Lower lobe of right lung (tissue), 2 donors: Measurements from ENCODE around the gene ZMYND19. TPM values are rescaled to one million over a fixed set of nuclear protein-coding genes. Genes with fewer than 3 reads are reported as not detected.

Source experiments
- ATAC-seq, 2 donors: fragments of 200-7000 bp; cut with Tn5 transposase; one replicate each; pipeline ENCODE4 v1.9.1; 2020 to 2022; ENCODE audit warnings: mild to moderate bottlenecking in 2 of 2, moderate library complexity in 2 of 2
- DNase-seq: peaks from one replicate; pipeline ENCODE4 v3.0.0-alpha.2; 2020
- H3K27ac ChIP-seq: fragments of 200-600 bp; one replicate; pipeline ENCODE4 v1.8.0; 2022
- H3K27me3 ChIP-seq: fragments of 200-600 bp; one replicate; pipeline ENCODE4 v1.8.0; 2022; ENCODE audit warnings: low read depth
- H3K36me3 ChIP-seq: fragments of 200-600 bp; one replicate; pipeline ENCODE4 v1.8.0; 2022; ENCODE audit warnings: mild to moderate bottlenecking
- H3K4me1 ChIP-seq: fragments of 200-600 bp; one replicate; pipeline ENCODE4 v1.8.0; 2022
- H3K4me3 ChIP-seq: fragments of 200-600 bp; one replicate; pipeline ENCODE4 v1.8.0; 2022; ENCODE audit warnings: mild to moderate bottlenecking
- H3K9me3 ChIP-seq: fragments of 200-600 bp; one replicate; pipeline ENCODE4 v1.8.0; 2022
- intact Hi-C: fragments of 100-400 bp; cut with DNase I; formaldehyde crosslinking; loops from one replicate; pipeline ENCODE4 v1.11.0; 2022
- total RNA-seq: library from RNA; stranded (reverse); fragmentation: NEBNext Ultra II Directional; extraction: Animal tissue kit (Norgen Biotek cat#: 25700); gene quantifications from one replicate; pipeline ENCODE4 v1.2.1, GENCODE V29; 2021
- TF ChIP-seq, protein P1 (sequence below): fragments of 200-600 bp; IDR thresholded peaks from one replicate; pipeline ENCODE4 v1.8.0; 2022; ENCODE audit warnings: antibody characterized with exemption, mild to moderate bottlenecking
- donor health status: DM: no; HTN: yes; CAD: no; lungs with severe emphysema.

Gene ZMYND19
- total RNA-seq, 1 donor from 2014 or later, result 15.2 TPM

DNA sequence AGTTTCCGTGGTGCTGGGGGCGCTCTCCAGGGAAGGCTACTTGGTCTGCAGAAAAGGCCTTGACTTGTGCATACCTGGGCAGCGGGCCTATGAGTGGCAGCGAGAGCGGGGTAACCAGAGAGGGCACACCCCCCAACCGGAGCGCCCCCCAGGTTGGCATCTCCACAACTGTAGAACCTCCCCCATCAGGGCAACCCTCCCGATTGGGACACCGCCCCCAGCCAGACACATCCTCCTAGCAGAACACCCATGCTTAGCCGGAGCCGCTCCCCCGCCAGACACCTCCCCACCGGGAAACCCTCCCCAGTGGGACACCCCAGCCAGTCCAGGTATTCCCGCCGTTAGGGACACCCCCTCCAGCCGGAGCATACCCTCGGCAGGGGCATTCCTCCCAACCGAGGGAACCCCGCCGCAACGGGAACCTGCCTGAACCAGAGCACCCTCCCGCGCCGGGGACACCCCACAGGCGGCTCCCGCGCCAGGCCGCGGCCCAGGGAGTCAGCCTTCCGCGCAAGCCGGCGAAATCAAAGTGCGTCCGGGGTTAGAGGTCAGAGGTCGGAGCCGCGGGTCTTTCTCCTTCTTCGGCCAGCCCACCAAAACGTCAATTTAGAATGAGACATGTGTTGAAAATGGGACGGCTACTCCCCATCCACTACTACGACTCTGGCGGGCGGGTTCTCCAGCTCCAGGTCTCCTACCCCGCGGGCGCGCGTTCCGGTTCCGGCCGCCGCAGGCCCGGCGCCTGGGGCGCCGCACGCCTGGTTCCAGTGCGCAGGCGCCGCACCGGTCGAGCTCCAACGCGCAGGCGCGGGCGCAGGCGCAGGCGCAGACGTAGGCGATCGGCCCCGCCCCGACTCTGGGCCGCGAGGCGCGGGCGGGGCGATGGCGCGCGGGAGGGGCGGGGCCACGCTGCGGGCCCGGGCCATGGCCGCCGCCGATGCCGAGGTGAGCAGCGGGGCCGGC is 28.1 kb upstream of the ZMYND19 start, which contains the start of gene EHMT1:
Gene EHMT1, plus strand, starts transcription at position 901 of the 963 bp plus-strand sequence. Its CDS starts 24 bp downstream, at position 925.
- Histone ChIP-seq H3K4me1 (peaks cover 41% of the 10 kb centered on the region), H3K4me3 (peak within 1 kb of the TSS; percentile 90)
- peak; percentile 94 for ATAC-seq

DNA sequence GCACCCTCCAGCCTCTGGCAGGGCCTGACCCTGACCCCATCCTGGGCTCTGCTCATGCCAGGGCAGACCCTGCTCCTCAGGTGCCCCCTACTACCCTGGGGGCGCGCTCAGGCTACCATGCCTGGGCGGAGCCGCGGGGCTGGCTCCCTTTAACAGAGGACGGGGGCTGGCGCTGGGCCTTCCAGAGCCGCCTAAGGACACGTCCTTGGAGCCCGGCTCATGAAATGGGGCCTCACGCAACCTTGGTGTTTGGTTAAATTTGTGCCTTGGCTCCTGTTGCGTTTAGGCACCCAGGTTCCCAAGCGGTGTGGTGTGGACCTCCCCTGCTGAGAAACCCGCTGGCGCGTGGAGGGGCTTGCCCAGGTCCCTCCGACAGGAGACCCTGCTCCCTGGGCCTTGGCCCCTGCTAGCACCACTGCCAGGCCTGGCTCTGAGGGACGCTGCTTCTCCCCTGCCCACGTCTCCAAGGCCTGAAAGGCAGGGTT is 25.1 kb upstream of the ZMYND19 start:
- intact Hi-C loops, result no loop called here
- TF ChIP-seq, protein P1, sequence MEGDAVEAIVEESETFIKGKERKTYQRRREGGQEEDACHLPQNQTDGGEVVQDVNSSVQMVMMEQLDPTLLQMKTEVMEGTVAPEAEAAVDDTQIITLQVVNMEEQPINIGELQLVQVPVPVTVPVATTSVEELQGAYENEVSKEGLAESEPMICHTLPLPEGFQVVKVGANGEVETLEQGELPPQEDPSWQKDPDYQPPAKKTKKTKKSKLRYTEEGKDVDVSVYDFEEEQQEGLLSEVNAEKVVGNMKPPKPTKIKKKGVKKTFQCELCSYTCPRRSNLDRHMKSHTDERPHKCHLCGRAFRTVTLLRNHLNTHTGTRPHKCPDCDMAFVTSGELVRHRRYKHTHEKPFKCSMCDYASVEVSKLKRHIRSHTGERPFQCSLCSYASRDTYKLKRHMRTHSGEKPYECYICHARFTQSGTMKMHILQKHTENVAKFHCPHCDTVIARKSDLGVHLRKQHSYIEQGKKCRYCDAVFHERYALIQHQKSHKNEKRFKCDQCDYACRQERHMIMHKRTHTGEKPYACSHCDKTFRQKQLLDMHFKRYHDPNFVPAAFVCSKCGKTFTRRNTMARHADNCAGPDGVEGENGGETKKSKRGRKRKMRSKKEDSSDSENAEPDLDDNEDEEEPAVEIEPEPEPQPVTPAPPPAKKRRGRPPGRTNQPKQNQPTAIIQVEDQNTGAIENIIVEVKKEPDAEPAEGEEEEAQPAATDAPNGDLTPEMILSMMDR, result no peak
- H3K36me3 ChIP-seq, result peaks cover 43% of the 10 kb centered on the region
- DNase-seq (no peak), ATAC-seq (no peak)
- H3K27me3 ChIP-seq, result no peaks in the 10 kb centered on the region
- H3K4me3 ChIP-seq, result no peak overlapping the region
- peaks cover 51% of the 10 kb centered on the region for H3K4me1 ChIP-seq
- peak overlapping the region; percentile 36 for H3K27ac ChIP-seq
- no peaks in the 10 kb centered on the region for H3K9me3 ChIP-seq

More for the DNA sequence above, 28.1 kb upstream of the ZMYND19 start, which contains the start of gene EHMT1:
- Histone ChIP-seq H3K27ac (peak within 1 kb of the TSS; percentile 96), H3K36me3 (peaks cover 39% of the 10 kb centered on the region), H3K9me3 (no peaks in the 10 kb centered on the region), H3K27me3 (no peaks in the 10 kb centered on the region)
- intact Hi-C loops, result no loop called here
- TF ChIP-seq, protein P1, result no peak
- DNase-seq, result peak; percentile 88

DNA sequence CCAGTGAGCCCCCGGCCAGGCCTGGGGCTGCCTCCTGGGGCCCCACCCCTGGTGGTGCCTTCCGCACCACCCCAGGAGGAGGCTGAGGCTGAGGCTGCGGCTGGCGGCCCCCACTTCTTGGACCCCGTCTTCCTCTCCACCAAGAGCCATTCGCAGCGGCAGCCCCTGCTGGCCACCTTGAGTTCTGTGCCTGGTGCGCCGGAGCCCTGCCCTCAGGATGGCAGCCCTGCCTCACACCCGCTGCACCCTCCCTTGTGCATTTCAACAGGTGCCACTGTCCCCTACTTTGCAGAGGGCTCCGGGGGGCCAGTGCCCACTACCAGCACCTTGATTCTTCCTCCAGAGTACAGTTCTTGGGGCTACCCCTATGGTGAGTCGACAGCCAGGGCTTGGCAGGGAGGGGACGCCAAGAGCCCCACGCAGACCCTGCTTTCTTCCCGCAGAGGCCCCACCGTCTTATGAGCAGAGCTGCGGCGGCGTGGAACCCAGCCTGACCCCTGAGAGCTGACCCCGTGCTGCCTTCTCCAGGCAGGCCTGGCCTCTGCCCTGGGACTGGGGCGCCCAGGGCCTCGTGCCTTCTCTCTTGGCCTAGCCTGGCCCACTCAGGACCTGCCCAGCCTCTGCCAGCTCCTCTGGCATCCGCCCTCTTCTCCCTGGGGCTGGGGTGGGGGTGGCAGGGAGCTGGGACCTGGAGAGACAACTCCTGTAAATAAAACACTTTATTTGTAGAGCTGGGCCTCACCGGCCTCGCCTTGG is 24.5 kb upstream of the ZMYND19 start:
- peak overlapping the region; percentile 36 for H3K27ac ChIP-seq
- peaks cover 43% of the 10 kb centered on the region for H3K36me3 ChIP-seq
- TF ChIP-seq, protein P1, result no peak
- no peaks in the 10 kb centered on the region for H3K27me3 ChIP-seq
- ATAC-seq (no peak), DNase-seq (no peak)
- H3K9me3 ChIP-seq, result no peaks in the 10 kb centered on the region
- intact Hi-C loops, result no loop called here
- peaks cover 45% of the 10 kb centered on the region for H3K4me1 ChIP-seq
- H3K4me3 ChIP-seq, result no peak overlapping the region

DNA sequence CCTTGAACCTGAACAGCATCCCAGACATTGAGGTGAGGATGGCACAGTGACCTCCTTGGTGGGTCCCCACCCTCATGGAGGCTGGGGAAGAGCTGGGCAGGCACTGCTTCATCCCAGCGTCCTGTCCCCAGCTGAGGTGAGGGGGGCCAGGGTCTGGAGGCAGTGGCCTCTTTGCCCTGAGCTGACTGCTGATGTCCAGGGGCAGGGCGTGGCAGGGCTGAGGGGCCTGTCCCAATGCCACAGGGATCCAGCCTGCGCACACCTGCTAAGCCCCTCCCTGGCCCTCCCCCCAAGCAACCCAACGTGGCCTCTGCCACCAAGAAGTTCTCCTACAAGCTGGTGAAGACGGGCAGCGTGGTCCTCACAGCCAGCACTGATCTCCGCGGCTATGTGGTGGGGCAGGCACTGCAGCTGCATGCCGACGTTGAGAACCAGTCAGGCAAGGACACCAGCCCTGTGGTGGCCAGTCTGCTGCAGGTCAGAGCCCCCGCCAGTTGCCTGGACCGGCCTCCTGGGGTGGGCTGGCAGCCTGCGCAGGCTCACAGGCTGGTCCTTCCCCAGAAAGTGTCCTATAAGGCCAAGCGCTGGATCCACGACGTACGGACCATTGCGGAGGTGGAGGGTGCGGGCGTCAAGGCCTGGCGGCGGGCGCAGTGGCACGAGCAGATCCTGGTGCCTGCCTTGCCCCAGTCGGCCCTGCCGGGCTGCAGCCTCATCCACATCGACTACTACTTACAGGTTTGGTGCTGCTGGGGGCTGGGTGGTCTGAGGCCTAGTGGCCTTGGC is 23.6 kb upstream of the ZMYND19 start:
- peaks cover 49% of the 10 kb centered on the region for H3K4me1 ChIP-seq
- peak overlapping the region; percentile 91 for H3K27ac ChIP-seq
- DNase-seq (no peak), ATAC-seq (no peak)
- peaks cover 43% of the 10 kb centered on the region for H3K36me3 ChIP-seq
- intact Hi-C loops, result no loop called here
- no peak overlapping the region for H3K4me3 ChIP-seq
- TF ChIP-seq, protein P1, result no peak
- no peaks in the 10 kb centered on the region for H3K27me3 ChIP-seq
- H3K9me3 ChIP-seq, result no peaks in the 10 kb centered on the region

DNA sequence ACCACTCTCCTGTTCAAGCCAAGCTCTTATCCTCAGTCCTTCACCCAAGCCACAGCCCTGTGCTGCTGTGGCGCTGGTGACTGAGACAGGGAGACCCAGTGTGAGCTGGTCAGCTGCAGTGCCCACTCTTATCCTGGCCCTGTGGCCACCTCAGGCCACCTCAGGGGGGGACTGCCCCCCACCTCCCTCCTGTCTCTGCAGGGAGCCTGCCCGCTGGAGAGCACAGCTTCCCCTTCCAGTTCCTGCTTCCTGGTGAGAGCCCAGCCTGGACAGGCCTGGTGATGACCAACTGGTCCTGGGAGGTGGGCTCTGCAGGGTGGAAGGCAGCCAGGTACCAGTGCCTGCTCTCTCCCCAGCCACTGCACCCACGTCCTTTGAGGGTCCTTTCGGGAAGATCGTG is 22.9 kb upstream of the ZMYND19 start:
- TF ChIP-seq, protein P1, result no peak
- Histone ChIP-seq H3K4me3 (no peak overlapping the region), H3K36me3 (peaks cover 43% of the 10 kb centered on the region), H3K4me1 (peaks cover 55% of the 10 kb centered on the region), H3K27ac (peak overlapping the region; percentile 91), H3K27me3 (no peaks in the 10 kb centered on the region), H3K9me3 (no peaks in the 10 kb centered on the region)
- intact Hi-C loops, result no loop called here
- DNase-seq, result no peak
- no peak for ATAC-seq
